ES-I3 (cell line): ENCODE measurements around the gene PBRM1.

Experiments
- H3K36me3 ChIP-seq: 2 replicates; pipeline ENCODE4 v1.6.1; 2013; ENCODE audit warnings: mild to moderate bottlenecking, low read length, control low read depth, moderate library complexity; ENCODE audit not compliant: insufficient read depth
- H3K4me1 ChIP-seq: 2 replicates; pipeline ENCODE4 v1.6.1; 2013; ENCODE audit warnings: mild to moderate bottlenecking, control low read depth, low read length; ENCODE audit not compliant: insufficient read depth
- H3K9ac ChIP-seq: 2 replicates; pipeline ENCODE4 v1.6.1; 2013; ENCODE audit warnings: low read depth, mild to moderate bottlenecking, low read length, moderate library complexity
- H3K9me3 ChIP-seq: 2 replicates; pipeline ENCODE4 v1.6.1; 2013; ENCODE audit warnings: mild to moderate bottlenecking, low read length, moderate library complexity; ENCODE audit not compliant: control insufficient read depth, insufficient read depth

PBRM1 gene

DNA sequence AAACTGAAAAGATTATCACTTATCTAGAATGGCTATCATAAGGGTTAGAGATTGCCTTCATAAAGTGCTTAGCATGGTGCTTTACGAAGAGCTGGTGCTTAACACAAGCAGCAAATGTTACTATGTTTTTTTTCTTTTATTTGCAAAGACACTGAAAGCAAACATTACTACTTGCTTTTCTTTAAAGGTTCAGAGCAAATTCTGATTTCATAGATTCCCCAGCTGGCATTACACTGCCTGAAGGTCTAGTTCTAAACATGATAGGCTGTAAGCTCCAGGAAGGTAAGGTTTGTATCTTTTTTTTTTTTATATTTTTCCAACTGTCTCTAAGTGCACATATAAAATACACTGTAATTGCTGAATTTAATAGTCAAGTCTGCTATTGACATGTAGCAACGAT, 77.4 kb downstream of the PBRM1 start:
- Histone ChIP-seq H3K4me1 (no peaks in the 10 kb centered on the region), H3K9ac (no peak overlapping the region), H3K9me3 (no peaks in the 10 kb centered on the region), H3K36me3 (peaks cover 3% of the 10 kb centered on the region; the same call in 1 of the 2 replicates)

DNA sequence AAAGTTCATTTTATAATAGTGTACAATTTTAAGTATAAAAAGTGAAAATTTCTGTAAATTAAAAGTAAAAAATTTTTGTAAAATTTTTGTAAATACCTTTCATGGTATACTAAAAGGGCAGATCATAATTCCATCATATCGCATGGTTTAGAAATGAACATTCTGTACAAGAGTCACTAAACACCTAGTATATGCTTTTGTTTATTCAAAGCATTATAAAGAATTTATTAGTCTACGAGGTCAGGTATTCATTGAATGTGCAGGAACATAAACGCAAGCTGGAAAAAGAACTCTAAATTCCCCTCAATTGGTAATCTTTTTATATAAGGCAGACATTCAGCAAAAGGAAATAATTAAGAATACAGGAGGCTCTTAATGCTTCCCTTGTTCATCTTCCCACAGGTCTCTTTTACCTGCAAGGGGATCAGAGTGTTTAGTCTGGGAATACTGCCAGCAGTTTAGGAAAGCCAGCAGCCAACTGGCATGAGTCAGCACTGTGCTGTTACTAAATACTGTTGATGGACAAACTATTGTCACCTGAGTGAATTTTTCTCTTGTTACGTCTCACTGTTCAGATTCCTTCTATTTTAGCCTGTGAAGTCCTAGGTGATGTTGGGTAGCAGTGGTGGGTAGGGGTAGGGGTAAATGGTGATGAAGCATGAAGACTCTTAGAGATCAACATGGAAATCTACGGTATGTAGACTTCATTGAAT, 79.2 kb downstream of the PBRM1 start:
- Histone ChIP-seq H3K9ac (no peak overlapping the region), H3K4me1 (no peaks in the 10 kb centered on the region), H3K36me3 (peaks cover 14% of the 10 kb centered on the region), H3K9me3 (no peaks in the 10 kb centered on the region)

DNA sequence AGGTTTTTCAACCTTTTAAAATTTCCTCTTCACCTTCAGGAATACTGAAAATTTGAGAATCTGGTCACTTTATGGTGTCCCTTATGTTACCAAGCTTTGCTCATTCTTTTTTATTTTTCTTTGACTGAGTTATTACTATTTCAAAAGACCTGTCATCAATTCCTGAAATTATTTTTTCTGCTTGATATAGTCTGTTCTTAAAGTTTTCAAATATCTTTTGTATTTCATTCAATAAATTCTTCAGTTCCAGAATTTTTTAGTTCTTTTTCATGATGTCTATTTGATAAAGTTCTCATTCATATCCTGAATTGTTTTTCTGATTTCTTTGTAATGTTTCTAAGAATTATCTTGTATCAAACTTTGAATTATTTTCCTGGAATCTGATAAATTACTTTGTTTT, 85.5 kb downstream of the PBRM1 start:
- H3K9me3 ChIP-seq, result no peaks in the 10 kb centered on the region
- peaks cover 14% of the 10 kb centered on the region for H3K36me3 ChIP-seq
- H3K4me1 ChIP-seq, result no peaks in the 10 kb centered on the region
- H3K9ac ChIP-seq, result no peak overlapping the region

DNA sequence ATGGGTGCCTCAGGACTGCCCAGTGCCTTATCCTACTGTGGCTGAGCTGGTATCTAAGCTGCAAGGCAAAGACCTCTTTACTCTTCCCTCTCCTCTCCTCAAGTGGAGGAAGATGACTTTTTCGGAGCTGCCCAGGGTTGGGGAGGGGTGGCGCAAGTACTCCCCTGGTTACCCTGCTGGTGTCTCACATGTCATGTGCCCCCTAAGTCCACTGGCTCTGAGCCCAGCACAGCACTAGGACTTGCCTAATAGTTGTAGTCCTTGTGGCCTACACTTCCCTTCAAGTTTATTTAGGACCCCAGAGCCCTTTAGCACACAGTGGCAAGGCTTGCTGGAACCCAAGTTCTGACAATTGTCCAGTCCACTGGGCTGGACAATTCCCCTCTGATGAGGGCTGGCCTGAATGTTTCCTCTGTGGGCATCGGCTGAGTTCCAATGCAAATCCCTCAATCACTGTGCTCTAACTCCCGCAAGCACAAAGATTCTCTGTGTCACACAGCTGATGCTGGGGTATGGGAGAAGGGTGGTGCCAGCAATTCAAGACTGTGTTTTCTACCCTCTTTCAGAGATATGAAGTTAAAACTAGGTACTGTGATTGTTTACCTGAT, 89.0 kb downstream of the PBRM1 start:
- H3K9ac ChIP-seq, result no peak overlapping the region
- no peaks in the 10 kb centered on the region for H3K4me1 ChIP-seq
- H3K9me3 ChIP-seq, result no peaks in the 10 kb centered on the region
- H3K36me3 ChIP-seq, result peaks cover 9% of the 10 kb centered on the region

DNA sequence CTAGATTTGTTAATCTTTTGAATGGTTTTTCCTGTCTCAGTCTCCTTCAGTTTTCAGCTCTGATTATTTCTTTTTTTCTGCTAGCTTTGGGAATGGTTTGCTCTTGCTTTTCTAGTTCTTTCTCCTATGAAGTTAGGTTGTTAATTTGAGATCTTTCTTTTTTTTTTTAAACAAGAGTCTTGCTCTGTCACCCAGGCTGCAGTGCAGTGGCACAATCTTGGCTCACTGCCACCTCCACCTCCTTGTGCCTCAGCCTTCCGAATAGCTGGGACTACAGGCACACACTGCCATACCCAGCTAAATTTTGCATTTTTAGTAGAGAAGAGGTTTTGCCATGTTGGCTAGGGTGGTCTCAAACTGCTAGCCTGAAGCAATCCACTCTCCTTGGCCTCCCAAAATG, 92.6 kb downstream of the PBRM1 start:
- Histone ChIP-seq H3K9me3 (no peaks in the 10 kb centered on the region), H3K36me3 (peaks cover 10% of the 10 kb centered on the region), H3K9ac (no peak overlapping the region)

DNA sequence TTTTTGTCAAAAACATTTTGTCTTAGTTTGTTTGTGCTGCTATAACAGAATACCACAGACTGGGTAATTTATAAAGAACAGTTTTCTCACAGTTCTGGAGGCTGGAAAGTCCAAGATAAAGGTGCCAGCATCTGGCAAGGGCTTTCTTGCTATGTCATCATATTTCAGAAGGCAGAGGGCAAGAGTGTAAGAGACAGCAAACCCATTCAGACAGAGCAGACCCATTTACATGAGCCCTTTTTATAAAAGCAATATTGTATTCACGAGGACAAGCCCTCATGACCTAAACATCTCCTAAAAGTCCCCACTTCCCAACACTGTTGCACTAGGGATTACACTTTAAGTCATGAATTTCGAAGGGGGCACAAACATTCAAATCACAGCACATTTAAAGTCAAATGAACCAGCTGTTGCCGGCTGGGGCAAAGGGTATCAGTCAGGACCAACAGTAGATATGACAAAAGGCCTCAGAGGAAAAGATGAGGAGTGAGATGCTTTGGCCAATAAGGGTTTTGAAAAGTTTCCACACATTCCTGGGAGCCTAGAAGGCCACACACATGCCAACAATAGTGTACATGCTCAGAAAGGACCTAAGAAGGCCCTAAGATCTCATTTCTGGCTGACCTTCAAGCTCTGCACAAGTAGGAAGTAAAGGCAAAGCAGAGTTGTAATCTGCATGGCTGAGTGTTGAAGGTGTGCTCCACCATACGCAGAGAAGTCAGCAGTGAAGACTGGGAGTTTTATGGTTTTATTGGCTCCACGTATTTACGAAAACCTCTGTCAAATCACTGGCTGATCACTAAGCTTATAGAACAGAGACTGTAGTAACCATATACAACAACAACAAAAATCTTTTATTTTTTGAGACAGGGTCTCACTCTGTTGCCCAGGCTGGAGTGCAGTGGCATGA, 111.4 kb downstream of the PBRM1 start:
- Histone ChIP-seq H3K4me1 (no peaks in the 10 kb centered on the region), H3K9me3 (no peaks in the 10 kb centered on the region), H3K36me3 (peaks cover 18% of the 10 kb centered on the region), H3K9ac (no peak overlapping the region)

More for the DNA sequence above, 92.6 kb downstream of the PBRM1 start:
- no peaks in the 10 kb centered on the region for H3K4me1 ChIP-seq

DNA sequence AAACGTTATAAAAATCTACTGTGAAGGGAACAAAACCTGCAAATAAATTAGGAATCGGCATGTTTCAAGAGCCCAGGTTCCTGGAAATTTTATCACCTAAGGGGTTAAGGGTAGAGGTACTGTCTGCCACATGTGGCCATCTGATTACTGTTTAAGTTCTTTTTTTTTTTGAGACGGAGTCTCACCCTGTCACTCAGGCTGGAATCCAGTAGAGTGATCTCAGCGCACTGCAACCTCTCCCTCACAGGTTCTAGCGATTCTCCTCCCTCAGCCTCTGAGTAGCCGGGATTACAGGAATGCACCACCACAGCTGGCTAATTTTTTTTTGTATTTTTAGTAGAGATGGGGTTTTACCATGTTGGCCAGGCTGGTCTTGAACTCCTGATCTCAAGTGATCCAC, 113.5 kb downstream of the PBRM1 start:
- Histone ChIP-seq H3K36me3 (peaks cover 12% of the 10 kb centered on the region; the same call in 1 of the 2 replicates), H3K9me3 (no peaks in the 10 kb centered on the region), H3K9ac (no peak overlapping the region), H3K4me1 (no peaks in the 10 kb centered on the region)

DNA sequence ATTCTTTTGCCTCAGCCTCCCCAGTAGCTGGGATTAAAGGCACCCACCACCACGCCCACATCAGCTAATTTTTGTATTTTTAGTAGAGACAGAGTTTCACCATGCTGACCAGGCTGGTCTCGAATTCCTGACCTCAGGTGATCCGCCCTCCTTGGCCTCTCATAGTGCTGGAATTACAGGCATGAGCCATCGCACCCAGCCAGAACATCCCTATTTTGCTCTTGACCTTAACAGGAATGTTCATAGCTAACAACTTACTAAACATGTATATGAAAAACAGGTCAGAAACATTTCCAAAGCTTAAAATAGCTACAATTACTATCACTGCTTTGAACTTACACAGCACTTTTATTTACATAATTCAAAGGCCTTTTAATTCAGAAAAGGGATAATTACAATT, 115.6 kb downstream of the PBRM1 start:
- H3K36me3 ChIP-seq, result 0 out of 2 replicates have a peak, but pooled peaks cover 6% of the 10 kb centered on the region
- no peak overlapping the region for H3K9ac ChIP-seq
- no peaks in the 10 kb centered on the region for H3K9me3 ChIP-seq
- no peaks in the 10 kb centered on the region for H3K4me1 ChIP-seq

DNA sequence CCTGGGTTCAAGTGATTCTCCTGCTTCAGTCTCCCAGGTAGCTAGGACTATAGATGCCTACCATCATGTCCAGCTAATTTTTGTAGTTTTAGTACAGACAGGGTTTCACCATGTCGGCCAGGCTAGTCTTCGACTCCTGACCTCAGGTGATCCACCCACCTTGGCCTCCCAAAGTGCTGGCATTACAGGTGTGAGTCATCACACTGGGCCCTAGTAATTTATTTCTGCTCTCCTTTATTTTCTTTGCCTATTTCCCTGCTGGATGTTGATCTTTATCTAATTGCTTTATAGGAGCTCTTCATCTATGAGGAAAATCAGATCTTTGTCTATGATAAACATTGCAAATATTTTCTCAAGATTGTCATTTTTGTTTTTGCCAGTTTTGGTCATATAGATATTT, 117.6 kb downstream of the PBRM1 start:
- Histone ChIP-seq H3K4me1 (no peaks in the 10 kb centered on the region), H3K36me3 (peaks cover 3% of the 10 kb centered on the region; the same call in 1 of the 2 replicates), H3K9me3 (no peaks in the 10 kb centered on the region), H3K9ac (no peak overlapping the region)

DNA sequence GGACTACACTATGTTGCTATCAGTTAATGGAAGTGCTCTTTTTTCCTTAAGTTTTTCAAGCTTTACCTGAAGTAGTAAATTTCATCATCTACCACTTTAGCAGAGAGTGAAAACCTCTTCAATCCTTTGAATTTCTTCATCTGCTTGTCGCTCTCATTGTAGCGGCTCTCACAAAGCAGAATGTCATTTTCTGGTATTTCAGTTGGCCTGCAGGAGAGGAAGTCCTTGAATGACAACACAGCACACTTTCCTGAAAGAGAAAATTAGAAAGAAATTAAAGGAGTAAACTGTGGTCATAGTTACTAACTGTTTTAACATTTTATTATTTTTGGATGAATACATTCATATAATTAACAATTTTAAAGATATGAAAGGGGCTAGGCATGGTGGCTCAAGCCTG, 121.7 kb downstream of the PBRM1 start:
- no peaks in the 10 kb centered on the region for H3K9me3 ChIP-seq
- peaks cover 7% of the 10 kb centered on the region; the same call in 1 of the 2 replicates for H3K36me3 ChIP-seq
- H3K4me1 ChIP-seq, result no peaks in the 10 kb centered on the region
- no peak overlapping the region for H3K9ac ChIP-seq

DNA sequence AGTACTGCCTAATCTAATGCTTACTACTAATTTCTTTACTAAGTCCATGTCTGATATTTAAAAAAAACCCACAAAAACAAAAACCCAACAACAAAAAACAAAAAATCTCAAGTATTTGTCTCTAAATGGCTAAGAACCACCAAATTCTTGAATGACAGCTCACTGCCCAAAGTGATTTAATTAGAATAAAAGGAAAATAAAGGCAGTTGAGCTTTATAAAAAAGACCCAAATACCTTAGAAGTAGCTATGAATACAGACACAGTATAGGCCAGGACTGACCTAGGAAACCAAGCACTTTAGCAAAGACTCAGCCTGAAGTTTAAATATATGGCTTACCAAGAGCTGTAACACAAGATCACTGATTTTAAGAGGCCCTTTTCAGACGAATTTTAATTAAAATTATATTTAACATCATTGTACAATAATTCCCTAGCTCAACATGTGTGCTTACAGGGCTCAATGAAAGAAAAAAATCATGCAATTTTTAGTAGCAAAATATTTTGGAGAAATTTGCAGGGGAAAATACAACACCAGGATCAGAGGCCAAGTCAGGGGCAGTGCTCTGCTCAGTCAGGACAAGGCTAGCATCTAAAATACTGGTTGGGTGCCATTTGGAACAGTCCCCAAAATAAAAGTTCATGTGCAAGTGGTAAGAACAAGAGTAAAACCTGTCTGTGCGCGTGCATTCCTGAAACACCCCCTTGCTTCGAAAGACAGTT, 124.5 kb downstream of the PBRM1 start:
- peaks cover 7% of the 10 kb centered on the region; the same call in 1 of the 2 replicates for H3K36me3 ChIP-seq
- no peaks in the 10 kb centered on the region for H3K9me3 ChIP-seq
- peaks cover 6% of the 10 kb centered on the region; the same call in 1 of the 2 replicates for H3K4me1 ChIP-seq
- no peak overlapping the region for H3K9ac ChIP-seq

DNA sequence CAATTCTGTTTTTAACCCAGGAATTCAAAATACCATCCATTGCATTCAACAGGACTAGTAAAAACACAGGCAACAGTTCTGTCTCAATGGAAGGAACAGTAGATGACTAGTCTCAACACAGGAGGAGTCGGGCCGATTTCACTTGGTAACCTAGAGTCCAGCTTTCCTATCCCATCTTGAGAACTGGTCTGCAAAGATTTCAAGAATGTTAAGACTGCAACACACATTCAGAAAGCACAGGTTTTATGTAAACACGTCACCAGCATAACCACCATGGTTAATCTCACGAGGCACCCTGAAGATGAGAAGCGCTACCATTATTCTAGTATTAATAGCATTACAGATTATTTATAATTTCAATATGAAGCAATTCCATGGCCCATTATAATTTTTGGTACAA, 127.3 kb downstream of the PBRM1 start:
- H3K4me1 ChIP-seq, result peaks cover 6% of the 10 kb centered on the region; the same call in 1 of the 2 replicates
- H3K9me3 ChIP-seq, result no peaks in the 10 kb centered on the region
- no peak overlapping the region for H3K9ac ChIP-seq
- H3K36me3 ChIP-seq, result peaks cover 7% of the 10 kb centered on the region

DNA sequence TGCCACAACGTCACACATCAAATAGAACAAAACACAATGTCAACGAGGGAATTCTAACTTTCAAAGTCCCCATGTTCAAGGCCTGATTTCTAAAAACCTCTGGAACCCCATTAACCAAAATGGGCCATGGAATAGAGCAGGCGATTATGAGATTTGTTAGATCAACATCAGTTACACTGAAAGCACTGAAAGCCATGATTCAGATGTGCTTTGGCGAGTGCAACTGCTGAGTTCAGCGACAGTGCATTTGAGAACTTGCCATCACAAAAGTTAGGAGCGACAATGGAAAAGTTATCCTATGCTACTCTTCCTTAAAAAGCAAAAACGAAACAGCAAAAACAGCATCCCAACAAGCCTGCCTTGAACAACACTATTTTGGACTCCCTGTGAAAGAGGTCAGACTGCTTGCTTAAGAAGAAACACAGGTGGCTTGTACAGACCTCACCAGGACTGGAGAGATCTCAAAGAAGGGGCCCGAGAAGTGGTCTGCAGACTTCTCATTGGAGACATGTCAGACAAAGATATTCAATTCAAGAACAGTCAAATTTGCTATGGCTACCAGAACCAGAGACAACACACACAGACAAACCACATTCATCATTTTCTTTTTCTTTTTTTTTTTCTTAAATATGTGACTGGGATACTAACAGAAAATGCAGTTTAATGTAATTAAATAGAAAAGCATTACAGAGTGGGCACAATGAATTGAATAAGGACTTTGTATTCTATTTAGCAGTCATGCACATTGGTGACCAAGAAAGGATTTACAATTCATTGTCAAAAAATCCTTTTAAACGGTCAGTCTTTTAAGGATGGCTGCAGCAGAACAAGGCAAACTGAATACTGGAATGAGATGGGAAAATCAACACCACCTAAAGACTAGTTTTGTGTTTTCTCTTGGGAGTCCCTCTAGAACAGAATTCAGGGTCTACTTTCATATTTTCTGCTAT, 128.4 kb downstream of the PBRM1 start:
- no peaks in the 10 kb centered on the region for H3K9me3 ChIP-seq
- peaks cover 3% of the 10 kb centered on the region for H3K36me3 ChIP-seq
- H3K4me1 ChIP-seq, result peaks cover 6% of the 10 kb centered on the region; the same call in 1 of the 2 replicates
- no peak overlapping the region for H3K9ac ChIP-seq
